Stimulated activated CD8-positive, alpha-beta memory T cell treated with anti-CD3 and anti-CD28 coated beads, Interleukin-7, amount 100 ng/mL, for 1 hour (primary cell): ENCODE measurements around the gene ELAVL1.

Experiments used
- DNase-seq, 2 donors: peaks; one replicate each; pipeline ENCODE4 v3.0.0-alpha.2; 2020; ENCODE audit warnings: low read depth in 2 of 2

Gene ELAVL1

GRCh38 chr19:7911508-7912143 is 93.8 kb downstream of the ELAVL1 start:
- DNase-seq: no peak

- DNase-seq: no peak
Observed at GRCh38 chr19:7910321-7911161, 94.9 kb downstream of the ELAVL1 start.

- DNase-seq: no peak
Observed at GRCh38 chr19:7909471-7910067, 95.9 kb downstream of the ELAVL1 start.

GRCh38 chr19:7908742-7909461 is 96.5 kb downstream of the ELAVL1 start:
- no peak for DNase-seq
